GM18873 (cell line): ENCODE data around the gene PALS2.

Experiments
- ATAC-seq: cut with Tn5 transposase; IDR thresholded peaks from one replicate; pipeline ENCODE4 v1.9.1; 2021; ENCODE audit warnings: mild to moderate bottlenecking, moderate library complexity, moderate number of reproducible peaks; ENCODE audit not compliant: unreplicated experiment, low FRiP score

The PALS2 gene, protein sequence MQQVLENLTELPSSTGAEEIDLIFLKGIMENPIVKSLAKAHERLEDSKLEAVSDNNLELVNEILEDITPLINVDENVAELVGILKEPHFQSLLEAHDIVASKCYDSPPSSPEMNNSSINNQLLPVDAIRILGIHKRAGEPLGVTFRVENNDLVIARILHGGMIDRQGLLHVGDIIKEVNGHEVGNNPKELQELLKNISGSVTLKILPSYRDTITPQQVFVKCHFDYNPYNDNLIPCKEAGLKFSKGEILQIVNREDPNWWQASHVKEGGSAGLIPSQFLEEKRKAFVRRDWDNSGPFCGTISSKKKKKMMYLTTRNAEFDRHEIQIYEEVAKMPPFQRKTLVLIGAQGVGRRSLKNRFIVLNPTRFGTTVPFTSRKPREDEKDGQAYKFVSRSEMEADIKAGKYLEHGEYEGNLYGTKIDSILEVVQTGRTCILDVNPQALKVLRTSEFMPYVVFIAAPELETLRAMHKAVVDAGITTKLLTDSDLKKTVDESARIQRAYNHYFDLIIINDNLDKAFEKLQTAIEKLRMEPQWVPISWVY

GRCh38 chr7:24572997-24573553 is at the start of gene PALS2:
TSS of gene PALS2 (plus strand) at chr7:24573452. CDS start at chr7:24623668, 50,216 bp downstream.
- no peak for ATAC-seq

DNA sequence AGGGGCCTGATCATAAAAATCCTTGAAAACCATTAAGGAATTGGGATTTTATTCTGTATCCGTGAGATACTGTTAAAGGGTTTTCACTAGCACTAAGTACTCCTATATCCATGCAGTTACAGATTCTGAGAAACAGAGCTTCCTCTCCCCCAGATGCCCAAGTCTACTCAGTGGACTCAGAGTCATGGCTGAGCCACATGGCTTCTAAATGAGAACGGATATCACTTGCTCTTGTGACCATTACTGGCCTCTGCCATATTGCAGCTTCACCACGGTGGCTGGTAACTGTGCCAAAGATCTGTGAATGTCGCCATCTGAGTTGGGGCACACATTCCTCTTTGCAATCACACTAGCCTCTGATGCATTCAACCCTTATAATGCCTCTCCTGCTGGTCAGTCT is 42.0 kb upstream of the PALS2 start:
- no peak for ATAC-seq

DNA sequence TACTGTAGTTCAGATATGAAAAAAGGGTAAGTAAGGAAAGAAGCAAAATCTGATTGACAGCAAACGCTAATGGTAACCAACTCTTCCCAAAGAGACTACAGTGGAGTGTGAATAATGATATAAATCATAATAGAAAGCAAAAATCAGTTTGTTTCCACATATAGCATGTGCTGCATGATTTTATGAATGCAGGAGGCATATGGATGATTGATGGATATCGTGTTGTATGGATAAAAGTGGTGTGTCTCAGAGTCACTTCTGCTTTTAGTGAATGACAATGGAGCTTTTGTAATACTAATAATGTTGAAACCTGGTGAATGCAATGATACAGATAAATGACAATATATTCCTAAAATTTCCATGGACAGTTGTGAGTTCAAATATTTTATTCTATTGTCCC is 36.6 kb upstream of the PALS2 start:
- ATAC-seq: no peak

GRCh38 chr7:24540956-24541355 is 32.3 kb upstream of the PALS2 start:
- no peak for ATAC-seq

- ATAC-seq: no peak
Observed at GRCh38 chr7:24545215-24545614, 28.0 kb upstream of the PALS2 start.

DNA sequence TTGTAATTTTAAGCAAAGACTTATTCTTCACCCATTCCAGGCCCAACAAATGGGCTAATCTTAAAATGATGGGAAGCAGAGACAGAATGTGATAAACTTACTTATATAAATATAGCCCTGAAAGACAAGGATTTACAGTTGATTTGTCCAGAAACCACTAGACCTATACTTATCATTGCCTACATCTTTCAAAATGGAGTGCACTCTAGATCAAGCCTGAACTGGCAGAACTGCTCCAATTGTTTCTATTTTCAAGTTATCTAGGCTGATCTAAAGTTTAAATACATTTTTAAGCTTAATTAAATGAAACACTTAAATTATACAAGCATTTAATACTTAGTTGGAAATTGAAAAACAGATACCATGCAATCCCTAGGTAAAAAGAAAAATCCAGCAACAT is 24.9 kb upstream of the PALS2 start:
- ATAC-seq: no peak

DNA sequence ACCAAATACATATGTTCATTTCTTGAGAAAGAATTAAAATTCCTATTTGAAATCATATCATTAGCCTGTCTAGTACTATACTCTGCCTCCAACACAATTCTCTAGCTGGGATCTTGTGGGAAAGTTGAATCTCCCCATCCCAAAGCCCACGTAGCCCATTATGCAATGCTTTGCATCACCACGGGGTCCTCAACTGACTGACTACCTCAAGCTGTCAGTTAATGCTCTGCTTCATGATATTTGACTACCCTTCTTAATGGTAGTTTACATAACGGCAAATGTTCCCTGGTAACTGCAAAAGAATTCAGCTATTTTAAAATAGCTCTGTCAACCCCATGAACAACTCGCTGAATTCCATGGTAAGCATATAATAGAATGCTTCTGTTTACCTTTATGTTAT is 23.3 kb upstream of the PALS2 start:
- no peak for ATAC-seq

GRCh38 chr7:24555184-24555583 is 18.1 kb upstream of the PALS2 start:
- no peak for ATAC-seq

DNA sequence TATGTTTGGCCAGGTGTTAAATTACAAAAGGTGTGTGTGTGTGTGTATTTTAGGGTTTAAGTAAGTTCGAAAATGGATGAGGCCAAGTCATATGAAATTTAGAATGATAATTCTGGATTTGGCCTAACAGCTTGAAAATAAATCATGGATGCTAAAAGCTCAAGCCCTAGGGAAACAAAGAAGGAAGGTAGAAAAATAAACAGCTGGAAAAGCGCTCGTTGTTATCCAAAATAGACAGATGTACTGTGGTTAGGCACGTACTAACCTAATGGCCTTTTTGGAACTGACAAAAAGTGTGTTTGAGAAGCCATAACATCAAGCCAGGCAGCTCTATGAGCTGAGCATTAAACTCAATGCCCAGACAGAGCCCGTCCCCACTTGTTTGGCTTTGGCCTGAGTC is 17.5 kb upstream of the PALS2 start:
- ATAC-seq: no peak

GRCh38 chr7:24560772-24561171 is 12.5 kb upstream of the PALS2 start:
- ATAC-seq: no peak

GRCh38 chr7:24566274-24566673 is 7.0 kb upstream of the PALS2 start:
- no peak for ATAC-seq

- no peak for ATAC-seq
Observed at GRCh38 chr7:24570983-24571382, 2.3 kb upstream of the PALS2 start.

DNA sequence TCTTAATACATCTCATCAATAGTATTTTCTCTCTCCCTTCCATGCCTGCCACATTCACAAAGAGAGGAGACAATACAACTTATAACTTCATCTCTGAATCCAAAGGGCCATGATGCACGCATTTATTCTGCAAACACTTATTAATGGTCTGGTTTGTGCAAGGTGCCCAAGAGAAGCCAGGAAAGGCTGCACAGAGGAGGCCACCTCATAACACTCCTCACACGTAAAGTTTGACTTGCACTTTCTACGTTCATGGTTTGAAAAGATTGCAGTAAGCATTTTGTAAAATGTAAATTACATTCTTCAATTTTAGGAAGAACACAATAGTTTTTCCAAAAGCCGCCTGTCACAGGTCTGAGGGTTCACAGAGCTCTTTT is 1.2 kb upstream of the PALS2 start:
- no peak for ATAC-seq

- ATAC-seq: no peak
Observed at GRCh38 chr7:24572393-24572996, 757 bp upstream of the PALS2 start.

DNA sequence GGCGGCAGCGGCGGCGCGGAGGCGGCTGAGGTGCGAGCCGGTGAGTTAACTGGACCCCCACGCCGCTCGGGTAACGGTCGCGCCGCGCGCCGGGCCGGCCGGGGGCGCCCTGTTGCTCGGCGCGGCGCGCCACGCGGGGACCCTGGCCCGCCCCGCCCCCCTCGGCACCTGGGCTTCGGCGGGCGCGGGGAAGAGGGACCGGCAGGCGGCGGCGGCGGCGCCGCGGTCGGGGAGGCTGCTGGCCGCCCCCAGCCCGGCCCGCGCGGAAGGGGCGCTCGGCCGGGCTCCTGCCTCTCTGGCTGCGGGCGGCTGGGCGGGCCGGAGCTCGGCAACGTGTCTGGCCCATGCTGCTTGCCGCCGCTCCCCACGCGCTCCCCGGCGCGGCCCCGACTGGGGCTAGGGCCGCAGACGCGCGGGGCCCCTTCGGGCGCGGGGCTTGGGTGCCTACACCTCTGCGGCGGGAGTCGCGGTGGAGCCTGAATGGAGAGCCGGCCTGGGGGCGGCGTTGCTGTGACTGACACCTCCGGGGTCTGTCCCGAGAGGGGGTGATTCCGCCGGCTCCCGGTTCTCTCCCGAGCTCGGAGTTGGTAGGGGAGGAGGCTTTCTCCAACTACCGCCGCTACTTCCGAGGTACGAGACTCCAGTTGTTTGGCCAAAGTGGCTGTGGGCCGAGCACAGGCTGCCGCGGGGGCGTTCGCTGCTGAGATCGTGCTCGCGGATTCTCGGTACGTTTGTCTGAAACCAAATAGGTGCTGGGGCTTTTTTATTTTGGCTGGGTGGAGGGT is 494 bp downstream of the PALS2 start:
- ATAC-seq: no peak

- ATAC-seq: no peak
Observed at GRCh38 chr7:24574386-24574785, 1.1 kb downstream of the PALS2 start.

- ATAC-seq: no peak
Observed at GRCh38 chr7:24574950-24575349, 1.7 kb downstream of the PALS2 start.

- peak; percentile 32 for ATAC-seq
Observed at GRCh38 chr7:24576171-24577025, 3.1 kb downstream of the PALS2 start.

GRCh38 chr7:24578052-24578451 is 4.8 kb downstream of the PALS2 start:
- no peak for ATAC-seq
